K562 (cell line): ENCODE results near the gene SLC6A8. TPM values are rescaled to one million over a fixed set of nuclear protein-coding genes. Genes with fewer than 3 reads are reported as not detected.

Source experiments
- ASH1L ChIP-seq: fragments of 450-650 bp; IDR thresholded peaks from 2 replicates; pipeline ENCODE4 v1.6.1; 2018; ENCODE audit warnings: borderline replicate concordance, mild to moderate bottlenecking, low read depth; ENCODE audit not compliant: partially characterized antibody
- HDAC8 ChIP-seq: fragments of 450-650 bp; IDR thresholded peaks from 2 replicates; pipeline ENCODE4 v1.6.1; 2016; ENCODE audit warnings: mild to moderate bottlenecking, missing genetic modification characterization, moderate library complexity, missing compliant biosample characterization
- IFI16 ChIP-seq: fragments of 250-450 bp; sonication (Bioruptor Pico); IDR thresholded peaks from 2 replicates; pipeline ENCODE4 v2.1.2; 2022; ENCODE audit warnings: mild to moderate bottlenecking, inconsistent platforms
- KDM5B ChIP-seq: fragments of 200-600 bp; sonication (generic); IDR thresholded peaks from 2 replicates; pipeline ENCODE4 v1.6.1; 2012; ENCODE audit warnings: low read depth, mild to moderate bottlenecking, moderate library complexity, low read length, control low read depth, inconsistent platforms; ENCODE audit not compliant: insufficient replicate concordance
- MTA3 ChIP-seq: fragments of 450-650 bp; formaldehyde crosslinking; IDR thresholded peaks from 2 replicates; pipeline ENCODE4 v1.6.1; 2017; ENCODE audit warnings: mild to moderate bottlenecking, borderline replicate concordance
- U2AF2 ChIP-seq: fragments of 200-400 bp; formaldehyde crosslinking; optimal IDR thresholded peaks from 2 replicates; pipeline ENCODE3; 2017; ENCODE audit warnings: low read depth, mild to moderate bottlenecking, low read length
- ZBTB7A ChIP-seq: IDR thresholded peaks from 2 replicates; pipeline ENCODE4 v1.6.1; 2011; ENCODE audit warnings: low read depth, mild to moderate bottlenecking, low read length, moderate library complexity, borderline replicate concordance; ENCODE audit not compliant: control insufficient read depth
- ZNF133 ChIP-seq: fragments of 250-450 bp; sonication (Bioruptor Pico); IDR thresholded peaks from 2 replicates; pipeline ENCODE4 v1.4.0; 2020; ENCODE audit warnings: mild to moderate bottlenecking
- ZNF3 ChIP-seq: fragments of 250-450 bp; sonication (Bioruptor Pico); IDR thresholded peaks from 2 replicates; pipeline ENCODE4 v1.5.0; 2021; ENCODE audit warnings: mild to moderate bottlenecking, moderate library complexity
- polyA plus RNA-seq, 8 experiments: library from polyadenylated mRNA; depleted of rRNA in 4 of 8; stranded (reverse) in 5 of 8; unstranded in 3 of 8; fragments of >200 nt; fragmentation: Nextera tagmentation in 2 of 8; fragmentation: Illumina TruSeq in 1 of 8; extraction: Ambion mirVana in 2 of 8; extraction: Trizol in 1 of 8; gene quantifications; 2 replicates each; pipeline versions ENCODE4 v1.2.1 to v1.2.3, GENCODE V29; 2011 to 2014; ENCODE audit warnings: inconsistent platforms in 1 of 8, missing spikeins in 1 of 8
- total RNA-seq, 7 experiments: library from RNA; depleted of rRNA in 6 of 7; stranded (reverse); fragments of >200 nt in 6 of 7; fragmentation: Illumina TruSeq in 2 of 7; extraction: Trizol in 2 of 7; gene quantifications; 2 replicates each; pipeline versions ENCODE4 v1.2.1 to v1.2.3, GENCODE V29; 2011 to 2021; ENCODE audit warnings: low replicate concordance in 1 of 7
- TF ChIP-seq, protein P1 (sequence below): fragments of 200-600 bp; sonication (generic); IDR thresholded peaks from one replicate; pipeline ENCODE4 v1.6.1; 2012; ENCODE audit warnings: mild to moderate bottlenecking, low read depth, low read length, inconsistent platforms
- TF ChIP-seq, protein P2 (sequence below): fragments of 450-650 bp; IDR thresholded peaks from 2 replicates; pipeline ENCODE4 v1.6.1; 2016; ENCODE audit warnings: low read depth, mild to moderate bottlenecking, moderate library complexity
- TF ChIP-seq, protein P3 (sequence below): conservative IDR thresholded peaks from 2 replicates; pipeline ENCODE4 v1.6.1; 2011; ENCODE audit warnings: low read depth, mild to moderate bottlenecking, low read length; ENCODE audit not compliant: control insufficient read depth
- TF ChIP-seq, protein P4 (sequence below): fragments of 250-450 bp; sonication (Bioruptor Pico); IDR thresholded peaks from 2 replicates; pipeline ENCODE4 v1.5.0; 2021

SLC6A8 gene
- total and polyA plus RNA-seq, 9 of the 15 experiments (the other 6 are each of a cell fraction or from before 2014, with no cell fraction given) = 0.68 to 144 (median 34.3) TPM

DNA sequence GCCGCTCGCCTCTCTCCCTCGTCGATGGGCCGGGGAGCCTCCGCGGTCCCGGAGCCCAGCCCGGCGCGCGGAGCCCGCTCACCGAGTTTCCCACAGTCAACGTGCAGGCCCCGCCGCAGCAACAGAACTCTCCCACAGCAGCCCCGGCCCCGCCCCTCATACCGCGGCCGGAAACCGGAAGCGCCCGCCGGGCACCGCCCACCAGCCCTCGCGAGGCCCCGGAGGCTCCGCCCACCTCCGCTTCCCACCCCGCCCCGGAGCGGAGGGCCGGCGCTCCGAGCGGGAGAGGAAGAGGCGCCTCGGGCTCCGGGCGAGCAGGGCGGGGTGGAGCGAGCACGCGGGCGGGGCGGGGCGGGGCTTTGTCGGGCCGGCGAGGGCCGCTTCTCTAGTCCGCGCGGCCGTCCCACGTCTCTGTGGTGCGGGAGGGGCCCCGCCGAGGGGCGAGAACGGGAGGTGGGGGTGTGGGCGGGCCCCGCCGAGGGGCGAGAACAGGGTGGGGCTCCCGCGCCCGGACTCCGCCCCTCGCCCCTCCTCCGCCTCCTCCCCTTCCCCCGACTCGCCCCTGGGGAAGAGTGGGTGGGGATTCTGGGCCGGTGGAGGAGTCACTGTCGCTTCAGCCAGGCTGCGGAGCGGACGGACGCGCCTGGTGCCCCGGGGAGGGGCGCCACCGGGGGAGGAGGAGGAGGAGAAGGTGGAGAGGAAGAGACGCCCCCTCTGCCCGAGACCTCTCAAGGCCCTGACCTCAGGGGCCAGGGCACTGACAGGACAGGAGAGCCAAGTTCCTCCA is 36.7 kb downstream of the SLC6A8 start, which contains the start of the genes ABCD1 and BCAP31 (continued):
- TF ChIP-seq KDM5B = peak; percentile 87
- TF ChIP-seq ZNF133 (CRISPR knock-in tag) = no peak
- TF ChIP-seq, protein P1, sequence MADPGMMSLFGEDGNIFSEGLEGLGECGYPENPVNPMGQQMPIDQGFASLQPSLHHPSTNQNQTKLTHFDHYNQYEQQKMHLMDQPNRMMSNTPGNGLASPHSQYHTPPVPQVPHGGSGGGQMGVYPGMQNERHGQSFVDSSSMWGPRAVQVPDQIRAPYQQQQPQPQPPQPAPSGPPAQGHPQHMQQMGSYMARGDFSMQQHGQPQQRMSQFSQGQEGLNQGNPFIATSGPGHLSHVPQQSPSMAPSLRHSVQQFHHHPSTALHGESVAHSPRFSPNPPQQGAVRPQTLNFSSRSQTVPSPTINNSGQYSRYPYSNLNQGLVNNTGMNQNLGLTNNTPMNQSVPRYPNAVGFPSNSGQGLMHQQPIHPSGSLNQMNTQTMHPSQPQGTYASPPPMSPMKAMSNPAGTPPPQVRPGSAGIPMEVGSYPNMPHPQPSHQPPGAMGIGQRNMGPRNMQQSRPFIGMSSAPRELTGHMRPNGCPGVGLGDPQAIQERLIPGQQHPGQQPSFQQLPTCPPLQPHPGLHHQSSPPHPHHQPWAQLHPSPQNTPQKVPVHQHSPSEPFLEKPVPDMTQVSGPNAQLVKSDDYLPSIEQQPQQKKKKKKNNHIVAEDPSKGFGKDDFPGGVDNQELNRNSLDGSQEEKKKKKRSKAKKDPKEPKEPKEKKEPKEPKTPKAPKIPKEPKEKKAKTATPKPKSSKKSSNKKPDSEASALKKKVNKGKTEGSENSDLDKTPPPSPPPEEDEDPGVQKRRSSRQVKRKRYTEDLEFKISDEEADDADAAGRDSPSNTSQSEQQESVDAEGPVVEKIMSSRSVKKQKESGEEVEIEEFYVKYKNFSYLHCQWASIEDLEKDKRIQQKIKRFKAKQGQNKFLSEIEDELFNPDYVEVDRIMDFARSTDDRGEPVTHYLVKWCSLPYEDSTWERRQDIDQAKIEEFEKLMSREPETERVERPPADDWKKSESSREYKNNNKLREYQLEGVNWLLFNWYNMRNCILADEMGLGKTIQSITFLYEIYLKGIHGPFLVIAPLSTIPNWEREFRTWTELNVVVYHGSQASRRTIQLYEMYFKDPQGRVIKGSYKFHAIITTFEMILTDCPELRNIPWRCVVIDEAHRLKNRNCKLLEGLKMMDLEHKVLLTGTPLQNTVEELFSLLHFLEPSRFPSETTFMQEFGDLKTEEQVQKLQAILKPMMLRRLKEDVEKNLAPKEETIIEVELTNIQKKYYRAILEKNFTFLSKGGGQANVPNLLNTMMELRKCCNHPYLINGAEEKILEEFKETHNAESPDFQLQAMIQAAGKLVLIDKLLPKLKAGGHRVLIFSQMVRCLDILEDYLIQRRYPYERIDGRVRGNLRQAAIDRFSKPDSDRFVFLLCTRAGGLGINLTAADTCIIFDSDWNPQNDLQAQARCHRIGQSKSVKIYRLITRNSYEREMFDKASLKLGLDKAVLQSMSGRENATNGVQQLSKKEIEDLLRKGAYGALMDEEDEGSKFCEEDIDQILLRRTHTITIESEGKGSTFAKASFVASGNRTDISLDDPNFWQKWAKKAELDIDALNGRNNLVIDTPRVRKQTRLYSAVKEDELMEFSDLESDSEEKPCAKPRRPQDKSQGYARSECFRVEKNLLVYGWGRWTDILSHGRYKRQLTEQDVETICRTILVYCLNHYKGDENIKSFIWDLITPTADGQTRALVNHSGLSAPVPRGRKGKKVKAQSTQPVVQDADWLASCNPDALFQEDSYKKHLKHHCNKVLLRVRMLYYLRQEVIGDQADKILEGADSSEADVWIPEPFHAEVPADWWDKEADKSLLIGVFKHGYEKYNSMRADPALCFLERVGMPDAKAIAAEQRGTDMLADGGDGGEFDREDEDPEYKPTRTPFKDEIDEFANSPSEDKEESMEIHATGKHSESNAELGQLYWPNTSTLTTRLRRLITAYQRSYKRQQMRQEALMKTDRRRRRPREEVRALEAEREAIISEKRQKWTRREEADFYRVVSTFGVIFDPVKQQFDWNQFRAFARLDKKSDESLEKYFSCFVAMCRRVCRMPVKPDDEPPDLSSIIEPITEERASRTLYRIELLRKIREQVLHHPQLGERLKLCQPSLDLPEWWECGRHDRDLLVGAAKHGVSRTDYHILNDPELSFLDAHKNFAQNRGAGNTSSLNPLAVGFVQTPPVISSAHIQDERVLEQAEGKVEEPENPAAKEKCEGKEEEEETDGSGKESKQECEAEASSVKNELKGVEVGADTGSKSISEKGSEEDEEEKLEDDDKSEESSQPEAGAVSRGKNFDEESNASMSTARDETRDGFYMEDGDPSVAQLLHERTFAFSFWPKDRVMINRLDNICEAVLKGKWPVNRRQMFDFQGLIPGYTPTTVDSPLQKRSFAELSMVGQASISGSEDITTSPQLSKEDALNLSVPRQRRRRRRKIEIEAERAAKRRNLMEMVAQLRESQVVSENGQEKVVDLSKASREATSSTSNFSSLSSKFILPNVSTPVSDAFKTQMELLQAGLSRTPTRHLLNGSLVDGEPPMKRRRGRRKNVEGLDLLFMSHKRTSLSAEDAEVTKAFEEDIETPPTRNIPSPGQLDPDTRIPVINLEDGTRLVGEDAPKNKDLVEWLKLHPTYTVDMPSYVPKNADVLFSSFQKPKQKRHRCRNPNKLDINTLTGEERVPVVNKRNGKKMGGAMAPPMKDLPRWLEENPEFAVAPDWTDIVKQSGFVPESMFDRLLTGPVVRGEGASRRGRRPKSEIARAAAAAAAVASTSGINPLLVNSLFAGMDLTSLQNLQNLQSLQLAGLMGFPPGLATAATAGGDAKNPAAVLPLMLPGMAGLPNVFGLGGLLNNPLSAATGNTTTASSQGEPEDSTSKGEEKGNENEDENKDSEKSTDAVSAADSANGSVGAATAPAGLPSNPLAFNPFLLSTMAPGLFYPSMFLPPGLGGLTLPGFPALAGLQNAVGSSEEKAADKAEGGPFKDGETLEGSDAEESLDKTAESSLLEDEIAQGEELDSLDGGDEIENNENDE = no peak
- TF ChIP-seq, protein P2, sequence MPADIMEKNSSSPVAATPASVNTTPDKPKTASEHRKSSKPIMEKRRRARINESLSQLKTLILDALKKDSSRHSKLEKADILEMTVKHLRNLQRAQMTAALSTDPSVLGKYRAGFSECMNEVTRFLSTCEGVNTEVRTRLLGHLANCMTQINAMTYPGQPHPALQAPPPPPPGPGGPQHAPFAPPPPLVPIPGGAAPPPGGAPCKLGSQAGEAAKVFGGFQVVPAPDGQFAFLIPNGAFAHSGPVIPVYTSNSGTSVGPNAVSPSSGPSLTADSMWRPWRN = no peak
- TF ChIP-seq IFI16 = no peak
- no peak for TF ChIP-seq HDAC8 (tag)
- TF ChIP-seq ZBTB7A = peak; percentile 75; the same call in 1 of the 2 replicates
- TF ChIP-seq, protein P3, sequence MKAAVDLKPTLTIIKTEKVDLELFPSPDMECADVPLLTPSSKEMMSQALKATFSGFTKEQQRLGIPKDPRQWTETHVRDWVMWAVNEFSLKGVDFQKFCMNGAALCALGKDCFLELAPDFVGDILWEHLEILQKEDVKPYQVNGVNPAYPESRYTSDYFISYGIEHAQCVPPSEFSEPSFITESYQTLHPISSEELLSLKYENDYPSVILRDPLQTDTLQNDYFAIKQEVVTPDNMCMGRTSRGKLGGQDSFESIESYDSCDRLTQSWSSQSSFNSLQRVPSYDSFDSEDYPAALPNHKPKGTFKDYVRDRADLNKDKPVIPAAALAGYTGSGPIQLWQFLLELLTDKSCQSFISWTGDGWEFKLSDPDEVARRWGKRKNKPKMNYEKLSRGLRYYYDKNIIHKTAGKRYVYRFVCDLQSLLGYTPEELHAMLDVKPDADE = peak; percentile 83
- TF ChIP-seq U2AF2 = no peak
- 0 out of 2 replicates have a peak, but pooled peaks have one; percentile 19 for TF ChIP-seq MTA3
- TF ChIP-seq, protein P4, sequence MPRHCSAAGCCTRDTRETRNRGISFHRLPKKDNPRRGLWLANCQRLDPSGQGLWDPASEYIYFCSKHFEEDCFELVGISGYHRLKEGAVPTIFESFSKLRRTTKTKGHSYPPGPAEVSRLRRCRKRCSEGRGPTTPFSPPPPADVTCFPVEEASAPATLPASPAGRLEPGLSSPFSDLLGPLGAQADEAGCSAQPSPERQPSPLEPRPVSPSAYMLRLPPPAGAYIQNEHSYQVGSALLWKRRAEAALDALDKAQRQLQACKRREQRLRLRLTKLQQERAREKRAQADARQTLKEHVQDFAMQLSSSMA (CRISPR knock-in tag) = no peak
- TF ChIP-seq ZNF3 (CRISPR knock-in tag) = no peak
- TF ChIP-seq ASH1L = no peak
